Activated T-helper 1 cell treated with anti-CD3 and anti-CD28 coated beads, Interleukin-2, amount 50 U/mL, for 16 hours (primary cell): ENCODE data around the gene MAML1.
"Not testable (repeated sequence)": the region's sequence is repeated elsewhere in the genome, so short reads cannot be mapped to it uniquely, and the experiment has no call there.

Experiments used
- DNase-seq, 2 donors: peaks; one replicate each; pipeline ENCODE4 v3.0.0-alpha.2; 2020; ENCODE audit warnings: low read depth in 1 of 2, low spot score in 1 of 2

MAML1 gene

GRCh38 chr5:179732412-179732917 lies at the start of gene MAML1:
MAML1 (plus strand) TSS chr5:179732822; CDS start chr5:179733113, 291 bp downstream.
- peak; percentile 97 to 98 for DNase-seq

- DNase-seq, result not testable (repeated sequence)
Observed at GRCh38 chr5:179689212-179689611, 43.4 kb upstream of the MAML1 start.

- no peak for DNase-seq
Observed at GRCh38 chr5:179694561-179694960, 38.1 kb upstream of the MAML1 start.

- DNase-seq, result no peak
Observed at GRCh38 chr5:179696603-179697002, 36.0 kb upstream of the MAML1 start.

GRCh38 chr5:179697108-179697507 lies 35.5 kb upstream of the MAML1 start:
- no peak for DNase-seq

GRCh38 chr5:179697543-179697942 lies 35.1 kb upstream of the MAML1 start:
- not testable (repeated sequence) for DNase-seq

GRCh38 chr5:179697993-179698934 lies 34.4 kb upstream of the MAML1 start:
- DNase-seq, result peak; percentile 97 to 99

GRCh38 chr5:179698935-179699615 lies 33.5 kb upstream of the MAML1 start, which contains the start of gene CANX:
CANX (plus strand) TSS chr5:179698967; CDS start chr5:179705682, 6,715 bp downstream.
- DNase-seq, result no peak

- DNase-seq, result no peak
Observed at GRCh38 chr5:179699616-179700237, 32.9 kb upstream of the MAML1 start.

GRCh38 chr5:179700401-179700918 lies 32.2 kb upstream of the MAML1 start:
- DNase-seq, result no peak

- DNase-seq, result no peak
Observed at GRCh38 chr5:179716286-179716685, 16.3 kb upstream of the MAML1 start.

- DNase-seq, result no peak
Observed at GRCh38 chr5:179720222-179720621, 12.4 kb upstream of the MAML1 start.

GRCh38 chr5:179724163-179724562 lies 8.5 kb upstream of the MAML1 start:
- no peak for DNase-seq

GRCh38 chr5:179727106-179727505 lies 5.5 kb upstream of the MAML1 start:
- DNase-seq, result no peak

GRCh38 chr5:179729303-179729702 lies 3.3 kb upstream of the MAML1 start:
- no peak for DNase-seq

- no peak for DNase-seq
Observed at GRCh38 chr5:179729727-179730126, 2.9 kb upstream of the MAML1 start.

- no peak for DNase-seq
Observed at GRCh38 chr5:179730356-179730755, 2.3 kb upstream of the MAML1 start.

- DNase-seq, result no peak
Observed at GRCh38 chr5:179730852-179731251, 1.8 kb upstream of the MAML1 start.

GRCh38 chr5:179731791-179732411 lies 721 bp upstream of the MAML1 start:
- no peak for DNase-seq

GRCh38 chr5:179732918-179733771 lies 523 bp downstream of the MAML1 start:
- DNase-seq, result no peak
